HG03280 (cell line): ENCODE results near the gene NR6A1.

Experiments used
- ATAC-seq: cut with Tn5 transposase; IDR thresholded peaks from one replicate; pipeline ENCODE4 v1.9.1; 2021; ENCODE audit warnings: mild to moderate bottlenecking, moderate library complexity; ENCODE audit not compliant: unreplicated experiment

NR6A1 gene

GRCh38 chr9:124477648-124478285, 293.3 kb downstream of the NR6A1 start:
- ATAC-seq, result no peak

- no peak for ATAC-seq
Measured at GRCh38 chr9:124477211-124477647, 293.9 kb downstream of the NR6A1 start.

- no peak for ATAC-seq
Measured at GRCh38 chr9:124475868-124476690, 295.0 kb downstream of the NR6A1 start.

DNA sequence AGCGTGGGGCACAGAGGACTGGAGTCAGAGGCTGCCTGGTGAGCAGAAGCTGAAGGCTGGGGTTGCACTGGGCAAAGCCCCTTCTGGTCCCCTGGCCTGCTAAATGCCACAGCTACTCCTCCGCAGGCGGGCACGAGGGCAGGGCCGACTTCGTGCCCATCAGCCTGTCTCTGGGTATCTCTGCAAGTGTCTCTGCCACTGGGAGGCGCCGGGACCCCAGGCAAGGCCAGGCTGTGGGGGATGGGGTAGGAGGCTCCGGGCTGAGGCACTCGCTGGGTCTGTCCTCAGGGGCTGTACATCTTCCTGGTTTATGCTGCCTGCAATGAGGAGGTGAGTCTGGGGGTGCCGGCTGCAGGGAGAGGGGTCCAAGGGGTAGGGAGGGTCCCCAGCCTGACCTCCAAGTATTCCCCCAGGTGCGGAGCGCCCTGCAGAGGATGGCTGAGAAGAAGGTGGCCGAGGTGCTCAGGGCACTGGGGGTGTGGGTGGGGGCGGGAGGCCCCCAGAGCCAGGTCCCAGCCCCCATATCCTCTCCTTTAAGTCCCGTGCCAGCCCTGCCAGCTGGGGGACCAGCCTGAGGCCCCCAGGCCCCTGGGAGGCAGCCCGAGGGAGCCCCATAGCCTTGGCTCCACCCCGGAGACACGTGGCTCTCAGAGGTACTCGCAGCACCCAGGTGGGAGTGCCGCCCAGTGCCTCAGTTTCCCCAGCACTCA, 295.8 kb downstream of the NR6A1 start:
- no peak for ATAC-seq

DNA sequence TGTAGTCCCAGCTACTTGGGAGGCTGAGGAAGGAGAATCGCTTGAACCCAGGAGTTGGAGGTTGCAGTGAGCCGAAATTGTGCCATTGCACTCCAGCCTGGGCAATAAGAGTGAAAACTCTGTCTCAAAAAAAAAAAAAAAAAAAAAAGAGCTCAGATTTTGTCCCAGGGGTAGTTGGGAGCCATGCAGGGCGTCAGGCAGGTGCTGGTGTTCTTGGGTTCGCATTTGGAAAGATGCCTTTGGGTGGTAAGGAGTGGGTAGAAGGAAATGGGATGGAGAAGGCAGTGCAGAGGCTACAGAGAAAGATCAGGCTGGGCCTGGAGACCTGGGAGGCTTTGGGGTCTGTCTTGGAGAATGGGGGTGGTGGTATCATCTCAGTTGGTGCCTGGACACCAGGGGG, 297.0 kb downstream of the NR6A1 start:
- ATAC-seq, result no peak

- ATAC-seq, result no peak
Measured at GRCh38 chr9:124473310-124473709, 297.8 kb downstream of the NR6A1 start.

DNA sequence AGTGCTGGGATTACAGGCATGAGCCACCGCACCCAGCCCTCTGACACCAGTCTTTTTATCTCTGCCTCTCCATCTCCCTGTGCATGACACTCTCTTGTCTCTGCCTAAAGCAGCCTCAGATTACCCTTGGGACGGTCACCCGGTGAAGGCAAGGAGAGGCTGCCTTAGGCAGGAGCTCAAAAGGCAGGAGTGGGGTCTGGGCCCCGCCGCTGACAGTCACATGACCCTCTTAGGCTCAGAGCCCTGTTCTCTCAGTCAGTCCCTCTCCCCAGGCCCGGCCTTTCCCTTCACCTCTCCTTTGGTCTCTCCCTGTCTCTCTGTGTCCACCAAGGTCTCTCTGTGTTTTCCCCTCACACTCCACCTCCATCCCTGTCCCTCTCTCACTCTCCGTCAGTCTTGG, 298.3 kb downstream of the NR6A1 start:
- no peak for ATAC-seq

DNA sequence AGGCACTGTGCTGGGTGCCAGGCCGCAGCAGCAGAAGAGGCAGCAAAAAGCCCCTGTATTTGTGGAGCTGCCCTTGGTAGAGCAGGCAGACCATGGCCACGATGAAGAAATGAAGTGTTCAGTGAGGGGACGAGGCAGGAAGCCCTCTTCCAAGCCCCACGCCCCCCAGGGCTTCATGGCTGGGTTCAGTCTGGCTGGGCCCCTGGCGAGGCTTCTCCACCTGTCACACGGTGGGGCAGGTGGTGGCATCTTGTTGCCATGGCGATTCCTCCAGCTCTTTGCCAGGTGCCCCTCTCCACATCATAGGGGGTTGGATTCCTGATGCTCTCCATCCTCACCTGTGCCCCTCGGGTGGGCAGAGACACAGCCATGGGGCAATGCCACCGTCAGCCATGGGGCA, 299.4 kb downstream of the NR6A1 start:
- ATAC-seq, result no peak

DNA sequence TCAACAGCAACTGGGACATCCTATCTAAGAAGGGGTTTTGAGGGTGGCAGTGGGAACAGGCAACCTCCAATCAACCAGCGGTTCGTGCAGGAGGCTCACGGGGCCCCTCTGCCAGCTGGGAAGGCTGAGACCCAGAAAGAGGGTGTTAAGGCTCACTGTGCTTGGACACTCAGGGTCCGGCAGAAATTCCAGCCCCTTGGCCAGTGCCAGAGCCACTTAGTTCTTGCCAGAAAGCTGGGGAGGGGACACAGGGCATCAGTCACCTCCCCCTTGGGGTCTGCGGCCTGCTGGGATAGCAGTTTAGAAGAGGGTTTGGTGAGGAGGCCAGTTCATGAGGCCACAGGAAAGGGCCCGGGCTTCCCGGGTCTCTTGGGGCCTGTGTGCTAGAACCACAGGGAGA, 300.4 kb downstream of the NR6A1 start:
- ATAC-seq, result no peak

- no peak for ATAC-seq
Measured at GRCh38 chr9:124470306-124470705, 300.8 kb downstream of the NR6A1 start.

GRCh38 chr9:124469011-124469832, 301.9 kb downstream of the NR6A1 start:
- ATAC-seq, result no peak

- no peak for ATAC-seq
Measured at GRCh38 chr9:124468061-124468740, 302.9 kb downstream of the NR6A1 start.

DNA sequence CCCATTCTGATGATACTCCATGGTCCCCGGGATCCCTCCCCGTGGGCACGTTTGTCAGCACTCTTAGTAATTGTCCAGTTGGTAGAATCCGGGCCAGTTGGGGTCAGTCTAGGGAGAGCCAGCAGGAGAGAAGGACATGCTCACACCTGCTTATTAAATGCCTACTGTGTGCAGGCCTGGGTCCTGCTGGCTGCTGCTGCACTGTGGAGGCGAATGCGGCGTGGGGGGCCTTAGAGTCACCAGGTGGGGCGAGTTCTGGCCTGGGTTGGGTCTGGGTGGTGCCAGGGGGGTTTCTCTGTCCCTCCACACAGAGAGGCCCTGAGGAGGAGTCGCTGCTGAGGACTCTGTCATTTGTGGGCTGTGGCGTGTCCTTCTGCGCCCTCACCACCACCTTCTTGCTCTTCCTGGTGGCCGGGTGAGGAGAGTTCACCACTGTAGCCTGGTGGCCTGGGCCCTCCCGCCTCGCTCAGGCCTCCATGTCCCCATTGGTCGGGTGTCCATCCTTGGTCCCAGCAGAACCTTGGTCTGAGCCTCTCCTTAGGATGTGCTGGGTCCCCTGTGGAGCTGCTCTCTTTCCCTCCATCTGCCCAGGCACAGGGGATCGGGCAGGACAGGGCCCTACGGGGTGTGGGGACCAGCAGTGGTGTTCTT, 303.6 kb downstream of the NR6A1 start:
- no peak for ATAC-seq
